Dermis microvascular lymphatic vessel endothelial cell (primary cell): ENCODE results near the gene COX4I1. TPM values are rescaled to one million over a fixed set of nuclear protein-coding genes. Genes with fewer than 3 reads are reported as not detected.
"Not testable (repeated sequence)": the region's sequence is repeated elsewhere in the genome, so short reads cannot be mapped to it uniquely, and the experiment has no call there.

Experiments
- DNase-seq, 2 donors: peaks; one replicate each; pipeline versions ENCODE4 v3.0.0 to v3.0.0-alpha.2; 2010; ENCODE audit warnings: low read depth in 2 of 2
- total RNA-seq: library from RNA; depleted of rRNA; stranded (reverse); fragments of >200 nt; gene quantifications from 2 replicates; pipeline ENCODE4 v1.2.1, GENCODE V29; 2014

COX4I1 gene
- total RNA-seq, 1 donor from 2014 or later: 474 TPM

- DNase-seq: no peak
Observed at GRCh38 chr16:85823328-85823920, 23.9 kb downstream of the COX4I1 start.

- DNase-seq: no peak
Observed at GRCh38 chr16:85824161-85825135, 25.0 kb downstream of the COX4I1 start.

GRCh38 chr16:85825326-85825725, 25.8 kb downstream of the COX4I1 start:
- DNase-seq: no peak

GRCh38 chr16:85826686-85827247, 27.3 kb downstream of the COX4I1 start:
- no peak for DNase-seq

GRCh38 chr16:85828166-85828565, 28.7 kb downstream of the COX4I1 start:
- DNase-seq: no peak

- no peak for DNase-seq
Observed at GRCh38 chr16:85829171-85829719, 29.8 kb downstream of the COX4I1 start.

- DNase-seq: no peak
Observed at GRCh38 chr16:85829751-85830445, 30.4 kb downstream of the COX4I1 start.

GRCh38 chr16:85830821-85831220, 31.3 kb downstream of the COX4I1 start:
- no peak for DNase-seq

GRCh38 chr16:85832570-85833218, 33.2 kb downstream of the COX4I1 start:
- no peak for DNase-seq

- peak; percentile 73 to 95 for DNase-seq
Observed at GRCh38 chr16:85833219-85833920, 33.9 kb downstream of the COX4I1 start.

- DNase-seq: no peak
Observed at GRCh38 chr16:85834741-85835140, 35.2 kb downstream of the COX4I1 start.

GRCh38 chr16:85835227-85835751, 35.8 kb downstream of the COX4I1 start:
- no peak for DNase-seq

- DNase-seq: no peak
Observed at GRCh38 chr16:85835956-85836705, 36.6 kb downstream of the COX4I1 start.

GRCh38 chr16:85836706-85837582, 37.4 kb downstream of the COX4I1 start:
- DNase-seq: no peak

- DNase-seq: not testable (repeated sequence)
Observed at GRCh38 chr16:85837654-85838053, 38.2 kb downstream of the COX4I1 start.

- DNase-seq: no peak
Observed at GRCh38 chr16:85838381-85838780, 38.9 kb downstream of the COX4I1 start.

- no peak for DNase-seq
Observed at GRCh38 chr16:85838876-85839585, 39.5 kb downstream of the COX4I1 start.
